Testis (tissue), 2 donors: ENCODE data around the gene LEMD2.

Source experiments
- POLR2A ChIP-seq: fragments of 450-650 bp; IDR thresholded peaks from one replicate; pipeline ENCODE4 v1.6.1; 2017; ENCODE audit warnings: antibody characterized with exemption, mild to moderate bottlenecking, moderate library complexity
- TF ChIP-seq, protein P1 (sequence below), 3 experiments: fragments of 450-650 bp in 2 of 3; fragments of 200-600 bp in 1 of 3; sonication (generic) in 1 of 3; IDR thresholded peaks; one replicate each; pipeline ENCODE4 v1.5.1; 2016 to 2019; ENCODE audit warnings: antibody characterized with exemption in 3 of 3, mild to moderate bottlenecking in 2 of 3, moderate library complexity in 1 of 3

DNA sequence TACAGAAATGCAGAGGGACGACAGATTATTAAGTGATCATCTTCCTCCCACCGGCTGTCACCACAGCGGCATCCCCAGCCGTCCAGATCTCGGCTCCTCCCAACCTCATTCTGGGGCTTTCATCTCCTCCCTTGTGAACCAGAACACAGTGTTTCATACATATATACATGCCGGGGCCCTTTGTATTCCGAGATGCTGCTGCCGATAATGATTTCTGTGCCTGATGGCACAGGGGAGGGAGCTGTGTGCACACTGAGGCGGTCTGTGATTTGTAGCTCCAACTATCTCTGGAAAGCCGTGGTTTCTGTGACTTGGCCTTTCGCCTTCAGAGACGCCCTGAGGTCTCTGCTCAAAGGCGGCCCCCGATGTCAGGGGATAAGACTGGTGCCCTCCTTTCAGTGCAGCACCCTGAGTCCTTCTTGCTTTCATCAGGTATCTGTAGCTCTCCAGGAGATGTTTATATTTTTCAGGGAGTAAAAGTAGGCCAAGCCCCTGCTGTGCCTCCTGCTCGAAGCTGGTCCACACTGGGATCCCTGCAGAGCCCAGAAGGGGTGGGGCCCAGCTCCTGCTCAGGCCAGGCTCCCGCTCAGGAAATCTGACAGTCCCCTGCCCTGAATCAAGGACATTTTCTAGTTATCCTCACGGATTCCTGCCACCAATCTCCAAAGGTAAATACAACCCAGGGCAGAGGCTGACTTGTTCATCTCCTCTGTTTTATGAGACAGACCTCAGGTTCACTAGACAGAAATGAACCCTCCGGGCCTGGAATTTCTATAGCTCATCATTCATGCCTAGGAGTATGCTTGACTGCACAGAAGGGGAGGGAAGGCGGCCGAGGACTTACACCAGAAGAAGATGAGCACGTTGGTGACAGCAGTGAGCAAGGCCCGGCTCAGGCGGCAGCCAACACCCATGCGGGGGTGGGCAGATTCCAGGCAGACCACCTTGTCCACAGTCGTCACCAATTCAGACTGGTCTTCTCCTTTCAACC is 11.2 kb downstream of the LEMD2 start:
- TF ChIP-seq, protein P1, sequence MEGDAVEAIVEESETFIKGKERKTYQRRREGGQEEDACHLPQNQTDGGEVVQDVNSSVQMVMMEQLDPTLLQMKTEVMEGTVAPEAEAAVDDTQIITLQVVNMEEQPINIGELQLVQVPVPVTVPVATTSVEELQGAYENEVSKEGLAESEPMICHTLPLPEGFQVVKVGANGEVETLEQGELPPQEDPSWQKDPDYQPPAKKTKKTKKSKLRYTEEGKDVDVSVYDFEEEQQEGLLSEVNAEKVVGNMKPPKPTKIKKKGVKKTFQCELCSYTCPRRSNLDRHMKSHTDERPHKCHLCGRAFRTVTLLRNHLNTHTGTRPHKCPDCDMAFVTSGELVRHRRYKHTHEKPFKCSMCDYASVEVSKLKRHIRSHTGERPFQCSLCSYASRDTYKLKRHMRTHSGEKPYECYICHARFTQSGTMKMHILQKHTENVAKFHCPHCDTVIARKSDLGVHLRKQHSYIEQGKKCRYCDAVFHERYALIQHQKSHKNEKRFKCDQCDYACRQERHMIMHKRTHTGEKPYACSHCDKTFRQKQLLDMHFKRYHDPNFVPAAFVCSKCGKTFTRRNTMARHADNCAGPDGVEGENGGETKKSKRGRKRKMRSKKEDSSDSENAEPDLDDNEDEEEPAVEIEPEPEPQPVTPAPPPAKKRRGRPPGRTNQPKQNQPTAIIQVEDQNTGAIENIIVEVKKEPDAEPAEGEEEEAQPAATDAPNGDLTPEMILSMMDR (IDR thresholded peaks at IDR 0.05) = no peak
- TF ChIP-seq POLR2A = no peak
